Kidney (tissue), 14 donors: Measurements from ENCODE around the gene KNDC1. TPM values are rescaled to one million over a fixed set of nuclear protein-coding genes. Genes with fewer than 3 reads are reported as not detected.

Source experiments
- DNase-seq, 5 donors: peaks; one replicate each; pipeline ENCODE4 v3.0.0-alpha.2; 2013 to 2020
- FAIRE-seq: peaks from 2 replicates; lab custom pipeline; 2012; peaks lifted over from hg19 to GRCh38; lab: Jason Lieb, UNC
- H3K27ac ChIP-seq, 2 donors: one replicate each; pipeline ENCODE4 v1.7.0; 2013; ENCODE audit warnings: low read depth in 2 of 2, low read length in 2 of 2, inconsistent platforms in 1 of 2
- H3K27me3 ChIP-seq: one replicate; pipeline ENCODE4 v1.7.1; 2013; ENCODE audit warnings: low read length, inconsistent platforms; ENCODE audit not compliant: control insufficient read depth, insufficient read depth
- H3K36me3 ChIP-seq, 3 donors: one replicate each; pipeline versions ENCODE4 v1.7.0 to v1.7.1; 2013; ENCODE audit warnings: low read length in 3 of 3, control low read depth in 1 of 3, inconsistent platforms in 1 of 3; ENCODE audit not compliant: insufficient read depth in 3 of 3, control insufficient read depth in 2 of 3
- H3K4me1 ChIP-seq, 3 donors: one replicate each; pipeline versions ENCODE4 v1.7.0 to v1.7.1; 2013; ENCODE audit warnings: low read length in 3 of 3, inconsistent platforms in 1 of 3, low read depth in 1 of 3; ENCODE audit not compliant: control insufficient read depth in 2 of 3, insufficient read depth in 2 of 3
- H3K4me3 ChIP-seq, 3 donors: one replicate each; pipeline versions ENCODE4 v1.7.0 to v1.8.1; 2013; ENCODE audit warnings: low read length in 3 of 3, control low read depth in 1 of 3, inconsistent platforms in 1 of 3
- H3K9ac ChIP-seq, 3 donors: one replicate each; pipeline versions ENCODE4 v1.7.0 to v1.7.1; 2013; ENCODE audit warnings: low read length in 3 of 3, control low read depth in 1 of 3, inconsistent platforms in 1 of 3
- H3K9me3 ChIP-seq, 3 donors: one replicate each; pipeline versions ENCODE4 v1.7.0 to v1.7.1; 2013; ENCODE audit warnings: low read length in 3 of 3, control low read depth in 1 of 3, inconsistent platforms in 1 of 3; ENCODE audit not compliant: control insufficient read depth in 2 of 3, insufficient read depth in 1 of 3
- intact Hi-C: fragments of 100-400 bp; cut with DNase I; formaldehyde crosslinking; loops from one replicate; pipeline ENCODE4 v1.11.1; 2022
- polyA plus RNA-seq: library from polyadenylated mRNA; stranded (reverse); fragments of 350-450 nt; fragmentation: Illumina TruSeq; extraction: RNeasy Lipid Tissue Mini Kit (QIAGEN cat#74804); gene quantifications from one replicate; pipeline ENCODE4 v1.2.3, GENCODE V29; 2014; ENCODE audit warnings: low read depth, low replicate concordance; ENCODE audit not compliant: insufficient read depth
- total RNA-seq: library from RNA; stranded (reverse); fragmentation: NEBNext Ultra II Directional; extraction: Animal tissue kit (Norgen Biotek cat#: 25700); gene quantifications from one replicate; pipeline ENCODE4 v1.2.1, GENCODE V29; 2021
- TF ChIP-seq, protein P1 (sequence below): IDR thresholded peaks from 3 replicates; pipeline ENCODE4 v1.5.1; 2012; ENCODE audit warnings: mild to moderate bottlenecking, moderate library complexity, borderline replicate concordance; ENCODE audit not compliant: insufficient read depth; ENCODE audit errors: extremely low read depth
- donor health status: control.
- donor health status: control.
- donor health status: control.
- donor health status: control.
- donor health status: control.
- donor health status: DM: yes; HTN: yes; CAD: no.
- donor health status: Normal renal cell carcinoma (clear cell type).

Gene KNDC1
- total and polyA plus RNA-seq, 2 donors from 2014 or later, result 0.43 to 8.7 TPM

GRCh38 chr10:133177380-133178157, 17.6 kb downstream of the KNDC1 start:
- FAIRE-seq (no peak), DNase-seq (no peak)
- peak overlapping the region in 1 of 3 donors; percentile 32 for H3K4me3 ChIP-seq
- H3K27me3 ChIP-seq, result peaks cover 2% of the 10 kb centered on the region
- H3K9ac ChIP-seq, result no peak overlapping the region
- no peak overlapping the region for H3K27ac ChIP-seq
- TF ChIP-seq, protein P1, sequence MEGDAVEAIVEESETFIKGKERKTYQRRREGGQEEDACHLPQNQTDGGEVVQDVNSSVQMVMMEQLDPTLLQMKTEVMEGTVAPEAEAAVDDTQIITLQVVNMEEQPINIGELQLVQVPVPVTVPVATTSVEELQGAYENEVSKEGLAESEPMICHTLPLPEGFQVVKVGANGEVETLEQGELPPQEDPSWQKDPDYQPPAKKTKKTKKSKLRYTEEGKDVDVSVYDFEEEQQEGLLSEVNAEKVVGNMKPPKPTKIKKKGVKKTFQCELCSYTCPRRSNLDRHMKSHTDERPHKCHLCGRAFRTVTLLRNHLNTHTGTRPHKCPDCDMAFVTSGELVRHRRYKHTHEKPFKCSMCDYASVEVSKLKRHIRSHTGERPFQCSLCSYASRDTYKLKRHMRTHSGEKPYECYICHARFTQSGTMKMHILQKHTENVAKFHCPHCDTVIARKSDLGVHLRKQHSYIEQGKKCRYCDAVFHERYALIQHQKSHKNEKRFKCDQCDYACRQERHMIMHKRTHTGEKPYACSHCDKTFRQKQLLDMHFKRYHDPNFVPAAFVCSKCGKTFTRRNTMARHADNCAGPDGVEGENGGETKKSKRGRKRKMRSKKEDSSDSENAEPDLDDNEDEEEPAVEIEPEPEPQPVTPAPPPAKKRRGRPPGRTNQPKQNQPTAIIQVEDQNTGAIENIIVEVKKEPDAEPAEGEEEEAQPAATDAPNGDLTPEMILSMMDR, result no peak
- intact Hi-C loops, result no loop called here
- peaks cover 0 to 8% (median 0%) of the 10 kb centered on the region in 3 donors for H3K9me3 ChIP-seq
- H3K36me3 ChIP-seq, result peaks cover 0 to 9% (median 0%) of the 10 kb centered on the region in 3 donors
- no peaks in the 10 kb centered on the region for H3K4me1 ChIP-seq

- intact Hi-C loops, result no loop called here
- no peak for FAIRE-seq
- Histone ChIP-seq H3K27ac (no peak overlapping the region), H3K9me3 (peaks cover 0 to 8% (median 0%) of the 10 kb centered on the region in 3 donors), H3K4me1 (no peaks in the 10 kb centered on the region), H3K4me3 (no peak overlapping the region), H3K9ac (no peak overlapping the region), H3K36me3 (peaks cover 0 to 9% (median 0%) of the 10 kb centered on the region in 3 donors), H3K27me3 (peaks cover 2% of the 10 kb centered on the region)
- TF ChIP-seq, protein P1, result no peak
- peak in 1 of 5 donors; percentile 24 for DNase-seq
These were observed 18.5 kb downstream of the KNDC1 start for GRCh38 chr10:133178357-133179127.

- DNase-seq (peak in 1 of 5 donors; percentile 35), FAIRE-seq (no peak)
- intact Hi-C loops, result no loop called here
- Histone ChIP-seq H3K4me3 (no peak overlapping the region), H3K27me3 (peaks cover 2% of the 10 kb centered on the region), H3K9me3 (peaks cover 0 to 8% (median 0%) of the 10 kb centered on the region in 3 donors), H3K36me3 (peaks cover 0 to 11% (median 0%) of the 10 kb centered on the region in 3 donors), H3K4me1 (no peaks in the 10 kb centered on the region), H3K27ac (no peak overlapping the region), H3K9ac (no peak overlapping the region)
- TF ChIP-seq, protein P1, result no peak
These were observed 19.1 kb downstream of the KNDC1 start for GRCh38 chr10:133179128-133179520.
